Liver (tissue), 9 donors: ENCODE results near the gene CLEC17A. TPM values are rescaled to one million over a fixed set of nuclear protein-coding genes. Genes with fewer than 3 reads are reported as not detected.

Source experiments
- DNase-seq: peaks from one replicate; pipeline ENCODE4 v3.0.0-alpha.2; 2017; ENCODE audit warnings: low spot score
- H3K27ac ChIP-seq, 2 donors: one replicate each; pipeline ENCODE4 v1.7.0; 2013; ENCODE audit warnings: inconsistent platforms in 2 of 2, low read length in 2 of 2, control low read depth in 1 of 2, low read depth in 1 of 2, mild to moderate bottlenecking in 1 of 2
- H3K27me3 ChIP-seq, 4 donors: one replicate each; pipeline versions ENCODE4 v1.6.1 to v1.7.0; 2013; ENCODE audit warnings: low read length in 3 of 4, inconsistent platforms in 1 of 4, mild to moderate bottlenecking in 1 of 4, moderate library complexity in 1 of 4; ENCODE audit not compliant: control insufficient read depth in 4 of 4, insufficient read depth in 4 of 4
- H3K36me3 ChIP-seq, 4 donors: one replicate each; pipeline versions ENCODE4 v1.6.1 to v1.7.0; 2013; ENCODE audit warnings: low read length in 3 of 4, mild to moderate bottlenecking in 3 of 4, low read depth in 1 of 4, moderate library complexity in 1 of 4; ENCODE audit not compliant: control insufficient read depth in 4 of 4, insufficient read depth in 3 of 4
- H3K4me1 ChIP-seq, 4 donors: one replicate each; pipeline versions ENCODE4 v1.6.1 to v1.7.0; 2013; ENCODE audit warnings: low read length in 3 of 4, mild to moderate bottlenecking in 3 of 4, moderate library complexity in 1 of 4; ENCODE audit not compliant: control insufficient read depth in 4 of 4, insufficient read depth in 4 of 4
- H3K4me3 ChIP-seq, 3 donors: one replicate each; pipeline versions ENCODE4 v1.6.1 to v1.7.0; 2013; ENCODE audit warnings: low read length in 3 of 3, control low read depth in 1 of 3, low read depth in 1 of 3, mild to moderate bottlenecking in 1 of 3
- H3K9ac ChIP-seq, 2 donors: one replicate each; pipeline ENCODE4 v1.7.0; 2013; ENCODE audit warnings: low read length in 2 of 2, mild to moderate bottlenecking in 2 of 2, moderate library complexity in 2 of 2, control low read depth in 1 of 2, low read depth in 1 of 2
- H3K9me3 ChIP-seq, 4 donors: one replicate each; pipeline versions ENCODE4 v1.6.1 to v1.7.0; 2013; ENCODE audit warnings: low read length in 3 of 4; ENCODE audit not compliant: control insufficient read depth in 4 of 4
- ATF3 ChIP-seq: IDR thresholded peaks from 2 replicates; pipeline ENCODE4 v1.6.1; 2016; ENCODE audit warnings: antibody characterized with exemption
- EGR1 ChIP-seq, 2 donors: IDR thresholded peaks; 2 replicates each; pipeline ENCODE4 v1.6.1; 2016 to 2018; ENCODE audit warnings: antibody characterized with exemption in 2 of 2, low read depth in 2 of 2
- FOXA2 ChIP-seq: IDR thresholded peaks from 2 replicates; pipeline ENCODE4 v1.6.1; 2016; ENCODE audit warnings: antibody characterized with exemption
- GABPA ChIP-seq, 2 donors: IDR thresholded peaks in 1 of 2; conservative IDR thresholded peaks in 1 of 2; 2 replicates each; pipeline ENCODE4 v1.6.1; 2016; ENCODE audit warnings: antibody characterized with exemption in 2 of 2, mild to moderate bottlenecking in 1 of 2, moderate library complexity in 1 of 2
- HNF4A ChIP-seq, 2 donors: conservative IDR thresholded peaks; 2 replicates each; pipeline ENCODE4 v1.6.1; 2016; ENCODE audit warnings: antibody characterized with exemption in 2 of 2, mild to moderate bottlenecking in 2 of 2
- HNF4G ChIP-seq: IDR thresholded peaks from 2 replicates; pipeline ENCODE4 v1.6.1; 2016; ENCODE audit warnings: antibody characterized with exemption
- JUND ChIP-seq, 2 donors: IDR thresholded peaks; 2 replicates each; pipeline ENCODE4 v1.6.1; 2016; ENCODE audit warnings: antibody characterized with exemption in 2 of 2
- NR2F2 ChIP-seq: IDR thresholded peaks from 2 replicates; pipeline ENCODE4 v1.6.1; 2016; ENCODE audit warnings: antibody characterized with exemption
- RAD21 ChIP-seq, 2 donors: IDR thresholded peaks; 2 replicates each; pipeline ENCODE4 v1.6.1; 2016; ENCODE audit warnings: antibody characterized with exemption in 2 of 2, mild to moderate bottlenecking in 2 of 2
- RXRA ChIP-seq, 2 donors: IDR thresholded peaks; 2 replicates each; pipeline ENCODE4 v1.6.1; 2017 to 2018; ENCODE audit warnings: antibody characterized with exemption in 2 of 2, mild to moderate bottlenecking in 1 of 2
- SP1 ChIP-seq: IDR thresholded peaks from 2 replicates; pipeline ENCODE4 v1.6.1; 2018; ENCODE audit warnings: antibody characterized with exemption, mild to moderate bottlenecking
- TAF1 ChIP-seq: conservative IDR thresholded peaks from 2 replicates; pipeline ENCODE4 v1.6.1; 2016; ENCODE audit warnings: antibody characterized with exemption, mild to moderate bottlenecking
- YY1 ChIP-seq: IDR thresholded peaks from 2 replicates; pipeline ENCODE4 v1.6.1; 2016; ENCODE audit warnings: antibody characterized with exemption, mild to moderate bottlenecking
- WGBS: extraction: QIAGEN DNeasy Blood & Tissue Kit; methylation state at CpG from one replicate; pipeline ENCODE4 v1.1.7; 2013; 5-methylcytosine and 5-hydroxymethylcytosine counted together
- polyA plus RNA-seq, 2 donors: library from polyadenylated mRNA; stranded (reverse) in 1 of 2; unstranded in 1 of 2; fragments of 200-250 nt in 1 of 2; fragments of >200 nt in 1 of 2; fragmentation: Nextera tagmentation in 1 of 2; extraction: Ambion mirVana in 1 of 2; gene quantifications; one replicate each; pipeline versions ENCODE4 v1.2.1 to v1.2.3, GENCODE V29; 2013 to 2015
- total RNA-seq, 2 donors: library from RNA; depleted of rRNA; stranded (reverse); fragments of >200 nt; gene quantifications; one replicate each; pipeline ENCODE4 v1.2.3, GENCODE V29; 2014
- TF ChIP-seq, protein P1 (sequence below): IDR thresholded peaks from 2 replicates; pipeline ENCODE4 v1.6.1; 2016; ENCODE audit warnings: antibody characterized with exemption
- TF ChIP-seq, protein P2 (sequence below): IDR thresholded peaks from 2 replicates; pipeline ENCODE4 v1.6.1; 2016; ENCODE audit warnings: antibody characterized with exemption
- TF ChIP-seq, protein P3 (sequence below): IDR thresholded peaks from 2 replicates; pipeline ENCODE4 v1.6.1; 2016; ENCODE audit warnings: antibody characterized with exemption, mild to moderate bottlenecking
- donor health status: healthy.
- donor health status: healthy.
- donor health status: healthy.
- donor health status: healthy.
- donor health status: healthy.

The CLEC17A gene
- total RNA-seq (under 1 TPM in 1 of 2 donors, not detected in 1; 0.28 TPM), polyA plus RNA-seq (under 1 TPM in 1 of 2 donors, not detected in 1; 0.22 TPM)

GRCh38 chr19:14582894-14583340 is at the start of gene CLEC17A:
TSS of gene CLEC17A (plus strand) at chr19:14583084. CDS start at chr19:14583161, 77 bp downstream.
- TF ChIP-seq YY1 (no peak), SP1 (no peak), EGR1 (IDR thresholded peaks at IDR 0.05; ENCODE audit: low read depth in 2 of 2) (no peak), FOXA2 (no peak), ATF3 (no peak), JUND (IDR thresholded peaks at IDR 0.05) (no peak), HNF4A (conservative IDR thresholded peaks at IDR 0.05) (no peak), GABPA (IDR thresholded peaks at IDR 0.05 in 1 of 2, conservative IDR thresholded peaks at IDR 0.05 in 1 of 2) (no peak), HNF4G (no peak), TAF1 (no peak), NR2F2 (no peak), RAD21 (IDR thresholded peaks at IDR 0.05) (no peak), RXRA (IDR thresholded peaks at IDR 0.05) (no peak)
- TF ChIP-seq, protein P1, sequence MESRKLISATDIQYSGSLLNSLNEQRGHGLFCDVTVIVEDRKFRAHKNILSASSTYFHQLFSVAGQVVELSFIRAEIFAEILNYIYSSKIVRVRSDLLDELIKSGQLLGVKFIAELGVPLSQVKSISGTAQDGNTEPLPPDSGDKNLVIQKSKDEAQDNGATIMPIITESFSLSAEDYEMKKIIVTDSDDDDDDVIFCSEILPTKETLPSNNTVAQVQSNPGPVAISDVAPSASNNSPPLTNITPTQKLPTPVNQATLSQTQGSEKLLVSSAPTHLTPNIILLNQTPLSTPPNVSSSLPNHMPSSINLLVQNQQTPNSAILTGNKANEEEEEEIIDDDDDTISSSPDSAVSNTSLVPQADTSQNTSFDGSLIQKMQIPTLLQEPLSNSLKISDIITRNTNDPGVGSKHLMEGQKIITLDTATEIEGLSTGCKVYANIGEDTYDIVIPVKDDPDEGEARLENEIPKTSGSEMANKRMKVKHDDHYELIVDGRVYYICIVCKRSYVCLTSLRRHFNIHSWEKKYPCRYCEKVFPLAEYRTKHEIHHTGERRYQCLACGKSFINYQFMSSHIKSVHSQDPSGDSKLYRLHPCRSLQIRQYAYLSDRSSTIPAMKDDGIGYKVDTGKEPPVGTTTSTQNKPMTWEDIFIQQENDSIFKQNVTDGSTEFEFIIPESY: no peak
- TF ChIP-seq, protein P2, sequence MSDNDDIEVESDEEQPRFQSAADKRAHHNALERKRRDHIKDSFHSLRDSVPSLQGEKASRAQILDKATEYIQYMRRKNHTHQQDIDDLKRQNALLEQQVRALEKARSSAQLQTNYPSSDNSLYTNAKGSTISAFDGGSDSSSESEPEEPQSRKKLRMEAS: no peak
- TF ChIP-seq, protein P3, sequence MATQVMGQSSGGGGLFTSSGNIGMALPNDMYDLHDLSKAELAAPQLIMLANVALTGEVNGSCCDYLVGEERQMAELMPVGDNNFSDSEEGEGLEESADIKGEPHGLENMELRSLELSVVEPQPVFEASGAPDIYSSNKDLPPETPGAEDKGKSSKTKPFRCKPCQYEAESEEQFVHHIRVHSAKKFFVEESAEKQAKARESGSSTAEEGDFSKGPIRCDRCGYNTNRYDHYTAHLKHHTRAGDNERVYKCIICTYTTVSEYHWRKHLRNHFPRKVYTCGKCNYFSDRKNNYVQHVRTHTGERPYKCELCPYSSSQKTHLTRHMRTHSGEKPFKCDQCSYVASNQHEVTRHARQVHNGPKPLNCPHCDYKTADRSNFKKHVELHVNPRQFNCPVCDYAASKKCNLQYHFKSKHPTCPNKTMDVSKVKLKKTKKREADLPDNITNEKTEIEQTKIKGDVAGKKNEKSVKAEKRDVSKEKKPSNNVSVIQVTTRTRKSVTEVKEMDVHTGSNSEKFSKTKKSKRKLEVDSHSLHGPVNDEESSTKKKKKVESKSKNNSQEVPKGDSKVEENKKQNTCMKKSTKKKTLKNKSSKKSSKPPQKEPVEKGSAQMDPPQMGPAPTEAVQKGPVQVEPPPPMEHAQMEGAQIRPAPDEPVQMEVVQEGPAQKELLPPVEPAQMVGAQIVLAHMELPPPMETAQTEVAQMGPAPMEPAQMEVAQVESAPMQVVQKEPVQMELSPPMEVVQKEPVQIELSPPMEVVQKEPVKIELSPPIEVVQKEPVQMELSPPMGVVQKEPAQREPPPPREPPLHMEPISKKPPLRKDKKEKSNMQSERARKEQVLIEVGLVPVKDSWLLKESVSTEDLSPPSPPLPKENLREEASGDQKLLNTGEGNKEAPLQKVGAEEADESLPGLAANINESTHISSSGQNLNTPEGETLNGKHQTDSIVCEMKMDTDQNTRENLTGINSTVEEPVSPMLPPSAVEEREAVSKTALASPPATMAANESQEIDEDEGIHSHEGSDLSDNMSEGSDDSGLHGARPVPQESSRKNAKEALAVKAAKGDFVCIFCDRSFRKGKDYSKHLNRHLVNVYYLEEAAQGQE: no peak
- Histone ChIP-seq H3K9me3 (no peaks in the 10 kb centered on the region), H3K36me3 (no peaks in the 10 kb centered on the region), H3K4me3 (no peak within 1 kb of the TSS), H3K27ac (no peak within 1 kb of the TSS), H3K9ac (no peak within 1 kb of the TSS), H3K4me1 (no peaks in the 10 kb centered on the region), H3K27me3 (no peaks in the 10 kb centered on the region)
- WGBS: 57% methylated on average over 6 of the region's 6 CpGs
- DNase-seq: no peak

DNA sequence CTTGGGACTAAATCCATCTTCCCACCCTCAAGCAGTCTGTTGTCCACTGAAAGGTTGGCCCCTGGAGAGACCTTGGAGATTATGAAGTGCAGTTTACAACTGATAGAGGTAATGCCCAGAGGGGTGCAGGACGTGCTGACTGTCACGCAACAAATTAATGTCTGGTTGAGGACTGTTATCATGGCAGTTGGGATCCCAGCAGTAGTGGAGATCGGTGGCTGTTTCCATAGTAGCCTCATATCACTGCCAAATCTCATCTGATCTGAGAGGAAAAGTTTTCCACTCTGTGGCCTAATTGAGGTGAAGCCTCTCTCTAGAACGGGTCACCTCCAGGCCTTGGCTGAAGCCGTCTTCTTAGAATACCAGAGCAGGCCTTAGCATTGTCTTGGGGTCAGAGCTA is 49.4 kb upstream of the CLEC17A start:
- H3K4me1 ChIP-seq: peaks cover 0 to 22% (median 9%) of the 10 kb centered on the region in 4 donors
- H3K27me3 ChIP-seq: no peaks in the 10 kb centered on the region
- H3K27ac ChIP-seq: no peak overlapping the region
- H3K4me3 ChIP-seq: no peak overlapping the region
- WGBS: 89% methylated on average over 5 of the region's 5 CpGs
- no peak for DNase-seq
- no peak overlapping the region for H3K9ac ChIP-seq
- no peaks in the 10 kb centered on the region for H3K36me3 ChIP-seq
- no peaks in the 10 kb centered on the region for H3K9me3 ChIP-seq
- TF ChIP-seq, protein P3: no peak
